GM12872 (cell line): Measurements from ENCODE around the gene PPP1R37.

ENCODE experiments used
- TF ChIP-seq, protein P1 (sequence below): IDR thresholded peaks from 3 replicates; pipeline ENCODE4 v1.5.1; 2011; ENCODE audit warnings: low read depth, mild to moderate bottlenecking, low read length, moderate library complexity; ENCODE audit not compliant: insufficient read depth

PPP1R37 gene

DNA sequence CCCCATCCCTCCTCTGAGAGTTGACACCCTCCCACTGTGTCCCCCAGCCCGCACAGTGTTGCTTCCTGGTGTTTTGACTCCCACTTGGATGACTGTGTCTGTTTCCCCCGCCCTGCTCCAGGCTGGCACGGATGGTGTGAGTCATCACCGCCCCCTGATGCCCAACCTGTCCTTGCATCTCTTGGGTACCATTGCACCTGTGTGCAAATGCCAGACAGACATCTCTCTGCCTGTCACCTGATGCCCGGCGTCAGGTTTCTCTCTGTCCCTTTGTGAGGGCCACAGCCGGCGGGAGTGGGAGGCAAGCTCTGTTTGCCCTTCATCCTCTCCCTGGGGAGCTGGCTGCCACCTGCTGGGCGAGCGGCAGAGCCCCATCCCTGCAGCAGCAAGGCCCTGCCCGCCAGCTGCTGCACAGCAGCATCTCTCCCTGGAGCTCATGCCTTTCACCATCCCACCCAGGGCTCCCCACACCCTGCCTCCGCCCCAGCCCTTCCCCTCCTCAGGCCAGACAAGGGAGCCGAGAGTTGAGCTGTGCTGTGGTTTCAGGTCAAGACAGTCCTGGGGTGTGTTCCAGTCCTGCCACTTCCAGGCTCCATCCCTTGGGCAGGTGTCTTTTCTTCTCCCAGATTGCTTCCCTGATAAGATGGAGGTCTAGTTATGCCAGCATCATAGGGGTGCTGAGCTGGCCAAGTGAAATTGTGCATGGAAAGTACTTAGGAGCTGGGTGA lies 38.1 kb downstream of the PPP1R37 start:
- TF ChIP-seq, protein P1, sequence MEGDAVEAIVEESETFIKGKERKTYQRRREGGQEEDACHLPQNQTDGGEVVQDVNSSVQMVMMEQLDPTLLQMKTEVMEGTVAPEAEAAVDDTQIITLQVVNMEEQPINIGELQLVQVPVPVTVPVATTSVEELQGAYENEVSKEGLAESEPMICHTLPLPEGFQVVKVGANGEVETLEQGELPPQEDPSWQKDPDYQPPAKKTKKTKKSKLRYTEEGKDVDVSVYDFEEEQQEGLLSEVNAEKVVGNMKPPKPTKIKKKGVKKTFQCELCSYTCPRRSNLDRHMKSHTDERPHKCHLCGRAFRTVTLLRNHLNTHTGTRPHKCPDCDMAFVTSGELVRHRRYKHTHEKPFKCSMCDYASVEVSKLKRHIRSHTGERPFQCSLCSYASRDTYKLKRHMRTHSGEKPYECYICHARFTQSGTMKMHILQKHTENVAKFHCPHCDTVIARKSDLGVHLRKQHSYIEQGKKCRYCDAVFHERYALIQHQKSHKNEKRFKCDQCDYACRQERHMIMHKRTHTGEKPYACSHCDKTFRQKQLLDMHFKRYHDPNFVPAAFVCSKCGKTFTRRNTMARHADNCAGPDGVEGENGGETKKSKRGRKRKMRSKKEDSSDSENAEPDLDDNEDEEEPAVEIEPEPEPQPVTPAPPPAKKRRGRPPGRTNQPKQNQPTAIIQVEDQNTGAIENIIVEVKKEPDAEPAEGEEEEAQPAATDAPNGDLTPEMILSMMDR = peak; percentile 61

DNA sequence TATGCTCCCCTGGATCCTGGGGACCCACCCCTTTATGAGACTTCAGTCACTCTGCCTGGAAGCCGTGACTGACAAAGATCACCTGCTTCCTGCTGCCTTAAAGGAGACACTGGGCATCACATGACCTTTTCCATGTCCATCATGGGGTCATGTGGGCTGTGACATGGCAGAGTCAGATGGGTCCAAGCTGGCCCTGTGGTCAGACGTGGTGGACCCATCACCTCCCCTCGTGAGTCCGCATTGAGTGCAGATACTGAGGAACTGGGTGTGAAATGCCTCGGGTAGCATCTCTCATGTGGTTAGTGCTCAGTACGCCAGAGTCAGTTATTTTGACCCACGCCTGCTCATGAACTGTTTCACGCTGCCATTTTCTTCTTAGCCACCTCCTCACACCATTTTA lies 40.7 kb downstream of the PPP1R37 start:
- TF ChIP-seq, protein P1 = no peak

DNA sequence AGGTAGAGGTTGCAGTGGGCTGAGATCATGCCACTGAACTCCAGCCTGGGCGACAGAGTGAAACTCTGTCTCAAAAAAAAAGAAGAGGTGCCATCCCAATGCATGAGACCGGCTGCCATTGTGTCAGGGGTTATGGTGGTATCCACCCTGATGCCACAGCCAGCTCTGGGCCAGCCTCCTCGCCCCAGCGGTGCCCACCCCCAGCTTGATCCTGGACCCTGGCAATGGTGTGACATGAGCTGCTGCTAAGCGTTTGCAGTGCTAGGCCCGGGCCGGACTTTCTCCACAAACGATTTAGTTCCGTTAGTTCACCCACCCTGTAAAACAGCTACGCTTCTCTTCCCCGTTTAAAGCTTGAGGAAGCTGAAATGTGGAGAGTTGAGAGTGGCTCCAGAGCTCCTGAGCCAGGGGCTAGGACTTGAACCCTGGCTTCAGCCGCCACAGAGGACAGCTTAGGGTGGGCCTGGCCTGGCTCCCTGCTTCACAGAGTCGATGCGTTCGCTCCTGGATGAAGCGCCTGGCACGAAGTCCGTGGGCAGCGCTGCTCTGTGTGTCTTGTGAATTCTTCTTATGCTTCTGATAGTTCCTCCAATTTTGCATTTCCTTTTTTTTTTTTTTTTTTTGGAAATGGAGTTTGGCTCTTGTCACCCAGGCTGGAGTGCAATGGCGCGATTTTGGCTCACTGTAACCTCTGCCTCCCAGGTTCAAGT lies 42.4 kb downstream of the PPP1R37 start:
- TF ChIP-seq, protein P1 = no peak

DNA sequence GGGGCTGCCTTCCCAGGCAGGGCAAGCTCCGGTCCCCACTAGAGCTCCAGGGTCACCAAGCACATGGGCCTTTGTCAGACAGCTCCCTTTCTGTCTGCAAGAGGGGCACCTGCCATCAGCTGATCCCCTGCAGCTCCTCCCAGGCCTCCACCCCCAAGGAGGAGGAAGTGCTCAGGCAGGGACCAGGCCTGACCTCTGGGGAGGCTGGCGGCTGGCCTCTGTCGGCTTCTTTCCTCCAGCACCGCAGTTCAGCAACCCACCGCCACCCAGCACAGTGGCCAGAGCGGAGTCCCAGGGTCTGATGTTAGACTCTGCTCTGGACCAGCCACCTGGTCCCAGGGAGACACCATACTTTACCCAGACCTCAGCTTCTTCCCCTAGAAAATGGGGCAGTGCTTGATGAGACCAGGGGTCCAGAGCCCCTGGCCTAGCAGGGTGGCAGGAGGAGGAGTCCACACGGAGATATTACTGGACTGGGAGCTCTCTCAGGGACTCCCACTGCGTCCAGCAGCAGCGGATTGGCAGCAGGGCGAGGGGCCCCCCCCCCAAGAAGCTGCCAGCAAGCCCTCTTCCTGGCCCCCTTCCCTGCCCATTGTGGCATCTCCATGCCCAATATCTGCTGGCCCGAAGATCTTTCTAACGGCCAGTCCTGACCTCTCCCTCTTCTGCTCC lies 43.7 kb downstream of the PPP1R37 start:
- TF ChIP-seq, protein P1 = no peak

DNA sequence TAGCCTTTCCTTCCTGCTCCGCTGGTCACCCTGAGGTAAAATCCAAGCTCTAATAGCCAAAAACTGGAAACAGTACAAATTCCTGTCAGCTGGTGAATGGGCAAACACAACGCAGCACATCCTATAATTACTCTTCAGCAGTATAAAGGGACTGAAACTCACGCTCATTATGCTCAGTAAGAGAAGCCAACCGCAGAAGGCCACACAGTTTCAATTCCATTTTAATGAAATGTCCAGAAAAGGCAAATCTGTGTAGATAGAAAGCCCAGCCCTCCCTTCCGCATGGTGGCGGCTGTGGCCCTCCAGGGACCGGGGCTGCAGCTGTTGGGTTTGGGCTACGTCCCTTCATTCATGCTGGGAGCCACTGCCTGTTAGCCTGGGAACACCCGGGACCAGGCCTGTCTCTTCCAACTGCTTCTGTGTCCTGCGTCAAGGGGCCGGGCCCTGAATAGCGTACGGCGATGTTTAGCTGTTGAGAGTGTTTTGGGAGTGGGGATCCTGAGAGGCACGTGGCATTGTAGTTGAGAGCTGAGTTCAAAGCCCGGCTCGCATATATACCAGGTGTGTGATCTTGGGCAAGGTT lies 44.3 kb downstream of the PPP1R37 start:
- TF ChIP-seq, protein P1 = 0 out of 3 replicates have a peak, but pooled peaks have one; percentile 17

DNA sequence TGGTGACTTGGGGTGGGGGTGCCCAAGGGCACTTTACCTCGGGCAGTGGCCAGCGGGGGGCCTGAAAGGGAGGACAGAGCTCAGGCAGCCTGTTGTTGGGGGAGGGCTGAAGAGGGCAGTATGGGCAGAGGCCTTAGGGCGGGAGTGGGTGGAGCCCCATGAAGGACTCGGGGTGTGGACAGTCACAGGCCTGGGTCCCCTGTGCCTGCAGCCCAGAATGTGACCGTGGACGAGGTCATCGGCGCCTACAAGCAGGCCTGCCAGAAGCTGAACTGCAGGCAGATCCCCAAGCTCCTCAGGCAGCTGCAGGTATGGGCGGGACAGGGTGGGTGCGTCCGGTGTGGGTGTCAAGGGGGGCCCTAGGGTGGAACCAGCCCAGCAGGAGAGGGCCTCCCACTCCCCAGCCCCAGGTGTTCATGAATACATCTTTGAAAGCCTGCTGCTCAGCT lies 45.3 kb downstream of the PPP1R37 start:
- TF ChIP-seq, protein P1 = no peak
